Endothelial cell of umbilical vein (primary cell): Measurements from ENCODE around the gene SS18L1.

Experiments
- EZH2 ChIP-seq: IDR thresholded peaks from 2 replicates; pipeline ENCODE4 v1.6.1; 2012; ENCODE audit warnings: borderline replicate concordance, low read depth, mild to moderate bottlenecking, moderate library complexity, low read length, inconsistent platforms; ENCODE audit not compliant: severe bottlenecking
- FOS ChIP-seq: IDR thresholded peaks from 2 replicates; pipeline ENCODE4 v1.6.1; 2011; ENCODE audit warnings: mild to moderate bottlenecking, low read length, moderate library complexity, borderline replicate concordance; ENCODE audit not compliant: insufficient read depth
- POLR2A ChIP-seq: IDR thresholded peaks from 2 replicates; pipeline ENCODE4 v1.6.1; 2012; ENCODE audit warnings: low read depth, mild to moderate bottlenecking, control low read depth, low read length
- POLR2AphosphoS5 ChIP-seq: IDR thresholded peaks from 2 replicates; pipeline ENCODE4 v1.6.1; 2012; ENCODE audit warnings: low read depth, mild to moderate bottlenecking, control low read depth, low read length, moderate library complexity; ENCODE audit not compliant: insufficient read depth
- TF ChIP-seq, protein P1 (sequence below), 2 donors: IDR thresholded peaks; 1 replicate in 1 of 2; 2 replicates in 1 of 2; pipeline ENCODE4 v1.5.1; 2011; ENCODE audit warnings: low read length in 2 of 2, mild to moderate bottlenecking in 2 of 2, moderate library complexity in 2 of 2, control low read depth in 1 of 2, inconsistent platforms in 1 of 2, low read depth in 1 of 2; ENCODE audit not compliant: insufficient read depth in 1 of 2; ENCODE audit errors: extremely low read depth in 1 of 2

DNA sequence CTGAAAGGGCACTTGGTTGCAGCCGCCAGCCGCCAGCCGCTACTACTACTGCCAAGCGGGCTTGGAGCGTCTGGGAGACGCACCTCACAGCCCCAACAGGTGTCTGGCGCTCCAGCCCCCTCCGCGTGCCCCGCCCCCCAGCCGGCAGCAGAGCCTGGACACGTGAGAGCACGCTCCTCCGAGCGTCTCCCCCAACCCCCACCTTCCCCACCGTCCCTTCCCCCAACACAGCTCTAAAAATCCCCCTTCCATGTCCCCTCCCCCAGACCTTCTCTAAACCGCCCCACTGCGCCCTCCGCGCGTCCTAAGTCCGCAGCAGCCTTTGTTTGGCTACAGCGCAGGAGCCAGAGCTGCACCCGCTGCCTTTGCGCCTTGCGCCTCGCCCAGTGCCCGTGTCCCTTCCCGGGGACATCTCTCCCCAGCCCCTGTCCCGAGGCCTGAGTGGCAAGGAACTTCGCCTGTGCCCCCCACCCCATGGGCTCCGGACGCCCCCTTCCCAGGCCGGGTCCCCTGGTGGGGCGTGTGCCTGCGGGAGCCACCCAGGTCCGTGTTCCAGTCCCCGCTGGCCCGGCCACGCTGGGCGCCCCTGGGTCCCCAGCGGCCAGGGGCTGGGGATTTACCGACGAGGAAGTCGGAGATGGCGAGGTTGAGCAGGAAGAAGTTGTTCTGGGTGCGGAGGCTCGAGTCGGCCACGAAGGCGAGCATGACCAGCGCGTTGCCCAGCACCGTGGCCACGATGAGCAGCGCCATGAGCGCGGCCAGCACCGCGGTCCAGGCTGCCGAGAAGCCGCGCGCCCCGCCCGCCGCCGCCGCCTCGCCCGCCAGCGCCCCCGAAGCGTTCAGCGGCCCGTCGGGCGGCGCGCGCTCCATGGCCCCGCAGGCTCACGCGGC is 75.8 kb downstream of the SS18L1 start:
- TF ChIP-seq POLR2A (no peak), FOS (no peak), POLR2AphosphoS5 (no peak), EZH2 (peak; percentile 69)
- TF ChIP-seq, protein P1, sequence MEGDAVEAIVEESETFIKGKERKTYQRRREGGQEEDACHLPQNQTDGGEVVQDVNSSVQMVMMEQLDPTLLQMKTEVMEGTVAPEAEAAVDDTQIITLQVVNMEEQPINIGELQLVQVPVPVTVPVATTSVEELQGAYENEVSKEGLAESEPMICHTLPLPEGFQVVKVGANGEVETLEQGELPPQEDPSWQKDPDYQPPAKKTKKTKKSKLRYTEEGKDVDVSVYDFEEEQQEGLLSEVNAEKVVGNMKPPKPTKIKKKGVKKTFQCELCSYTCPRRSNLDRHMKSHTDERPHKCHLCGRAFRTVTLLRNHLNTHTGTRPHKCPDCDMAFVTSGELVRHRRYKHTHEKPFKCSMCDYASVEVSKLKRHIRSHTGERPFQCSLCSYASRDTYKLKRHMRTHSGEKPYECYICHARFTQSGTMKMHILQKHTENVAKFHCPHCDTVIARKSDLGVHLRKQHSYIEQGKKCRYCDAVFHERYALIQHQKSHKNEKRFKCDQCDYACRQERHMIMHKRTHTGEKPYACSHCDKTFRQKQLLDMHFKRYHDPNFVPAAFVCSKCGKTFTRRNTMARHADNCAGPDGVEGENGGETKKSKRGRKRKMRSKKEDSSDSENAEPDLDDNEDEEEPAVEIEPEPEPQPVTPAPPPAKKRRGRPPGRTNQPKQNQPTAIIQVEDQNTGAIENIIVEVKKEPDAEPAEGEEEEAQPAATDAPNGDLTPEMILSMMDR (IDR thresholded peaks at IDR 0.05; ENCODE audit: extremely low read depth in 1 of 2, insufficient read depth in 1 of 2, low read depth in 1 of 2, low read length in 2 of 2): no peak
